OCI-LY7 (cell line): ENCODE measurements around the gene SNX25.

Source experiments
- EZH2phosphoT487 ChIP-seq: fragments of 200-600 bp; sonication (generic); IDR thresholded peaks from 2 replicates; pipeline ENCODE4 v1.6.1; 2018; ENCODE audit warnings: low read depth, borderline replicate concordance, mild to moderate bottlenecking, mixed run types, antibody characterized with exemption, low read length, moderate library complexity, mixed read lengths
- TF ChIP-seq, protein P1 (sequence below): fragments of 200-600 bp; sonication (generic); conservative IDR thresholded peaks from 2 replicates; pipeline ENCODE4 v1.5.1; 2014; ENCODE audit warnings: mild to moderate bottlenecking, antibody characterized with exemption, low read length, moderate library complexity, mixed read lengths

DNA sequence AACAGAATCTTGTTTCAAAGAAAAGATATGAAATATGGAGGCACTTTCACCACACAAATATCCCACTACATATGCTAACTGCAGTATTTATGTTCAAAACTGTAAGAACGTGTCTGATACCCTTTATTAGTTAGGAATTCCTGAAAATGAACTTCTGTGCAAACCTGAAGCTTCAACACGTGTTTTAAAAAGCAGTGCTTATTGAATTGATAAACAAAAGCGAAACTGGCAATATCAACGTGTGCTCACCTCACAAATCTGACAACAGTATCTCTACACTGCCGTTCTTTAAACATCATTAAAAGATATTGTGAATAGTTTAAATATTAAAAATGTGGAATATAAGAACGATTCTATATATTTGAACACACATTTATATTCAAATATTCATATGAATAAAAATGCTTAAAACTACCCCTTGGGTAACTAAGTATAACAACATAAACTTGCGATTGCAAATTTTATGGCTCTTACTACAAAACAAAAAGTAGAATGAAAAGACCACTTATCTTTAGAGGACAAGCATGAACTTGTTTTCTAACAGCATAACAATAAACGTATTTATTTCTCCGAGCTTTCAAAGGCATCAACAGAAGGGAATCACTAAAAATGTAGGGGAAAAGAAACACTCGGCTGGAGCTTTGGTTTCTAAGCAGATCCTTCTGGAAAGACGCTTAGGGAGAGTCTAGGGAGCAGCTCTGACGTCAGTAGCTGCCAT lies 186.0 kb downstream of the SNX25 start, which contains the start of gene LRP2BP:
- TF ChIP-seq, protein P1, sequence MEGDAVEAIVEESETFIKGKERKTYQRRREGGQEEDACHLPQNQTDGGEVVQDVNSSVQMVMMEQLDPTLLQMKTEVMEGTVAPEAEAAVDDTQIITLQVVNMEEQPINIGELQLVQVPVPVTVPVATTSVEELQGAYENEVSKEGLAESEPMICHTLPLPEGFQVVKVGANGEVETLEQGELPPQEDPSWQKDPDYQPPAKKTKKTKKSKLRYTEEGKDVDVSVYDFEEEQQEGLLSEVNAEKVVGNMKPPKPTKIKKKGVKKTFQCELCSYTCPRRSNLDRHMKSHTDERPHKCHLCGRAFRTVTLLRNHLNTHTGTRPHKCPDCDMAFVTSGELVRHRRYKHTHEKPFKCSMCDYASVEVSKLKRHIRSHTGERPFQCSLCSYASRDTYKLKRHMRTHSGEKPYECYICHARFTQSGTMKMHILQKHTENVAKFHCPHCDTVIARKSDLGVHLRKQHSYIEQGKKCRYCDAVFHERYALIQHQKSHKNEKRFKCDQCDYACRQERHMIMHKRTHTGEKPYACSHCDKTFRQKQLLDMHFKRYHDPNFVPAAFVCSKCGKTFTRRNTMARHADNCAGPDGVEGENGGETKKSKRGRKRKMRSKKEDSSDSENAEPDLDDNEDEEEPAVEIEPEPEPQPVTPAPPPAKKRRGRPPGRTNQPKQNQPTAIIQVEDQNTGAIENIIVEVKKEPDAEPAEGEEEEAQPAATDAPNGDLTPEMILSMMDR: no peak
- TF ChIP-seq EZH2phosphoT487: no peak
